Esophagus muscularis mucosa (tissue), 4 donors: ENCODE results near the gene SMCO2. TPM values are rescaled to one million over a fixed set of nuclear protein-coding genes. Genes with fewer than 3 reads are reported as not detected.

Experiments used
- DNase-seq: peaks from one replicate; pipeline ENCODE4 v3.0.0-alpha.2; 2017; ENCODE audit errors: extremely low spot score
- H3K27ac ChIP-seq, 4 donors: fragments of 200-600 bp; sonication (generic); replicated peaks in 1 of 4; 1 replicate in 3 of 4; 2 replicates in 1 of 4; pipeline ENCODE4 v1.5.1; 2016 to 2019; ENCODE audit warnings: mild to moderate bottlenecking in 1 of 4
- H3K27me3 ChIP-seq, 4 donors: fragments of 200-600 bp; sonication (generic); one replicate each; pipeline versions ENCODE4 v1.5.1 to v1.6.0; 2016 to 2019
- H3K36me3 ChIP-seq, 4 donors: fragments of 200-600 bp; sonication (generic); one replicate each; pipeline ENCODE4 v1.5.1; 2016 to 2019
- H3K4me1 ChIP-seq, 4 donors: fragments of 200-600 bp; sonication (generic); one replicate each; pipeline ENCODE4 v1.5.1; 2016 to 2019
- H3K4me3 ChIP-seq, 4 donors: fragments of 200-600 bp; sonication (generic); 1 replicate in 2 of 4; 2 replicates in 2 of 4; pipeline ENCODE4 v1.5.1; 2016 to 2019; ENCODE audit warnings: mild to moderate bottlenecking in 4 of 4, moderate library complexity in 1 of 4
- H3K9me3 ChIP-seq, 4 donors: fragments of 200-600 bp; sonication (generic); 1 replicate in 3 of 4; 2 replicates in 1 of 4; pipeline ENCODE4 v1.5.1; 2016 to 2019
- CTCF ChIP-seq, 3 experiments: fragments of 200-600 bp in 2 of 3; fragments of 450-650 bp in 1 of 3; sonication (generic) in 2 of 3; IDR thresholded peaks; one replicate each; pipeline ENCODE4 v1.5.1; 2017 to 2019; ENCODE audit warnings: antibody characterized with exemption in 3 of 3, mild to moderate bottlenecking in 2 of 3, moderate library complexity in 1 of 3
- EP300 ChIP-seq: sonication (generic); formaldehyde crosslinking; IDR thresholded peaks from one replicate; pipeline ENCODE4 v1.6.1; 2017; ENCODE audit warnings: antibody characterized with exemption
- POLR2A ChIP-seq: fragments of 450-650 bp; IDR thresholded peaks from one replicate; pipeline ENCODE4 v1.6.1; 2017; ENCODE audit warnings: antibody characterized with exemption, moderate library complexity, mild to moderate bottlenecking, low read depth
- POLR2AphosphoS5 ChIP-seq, 2 donors: sonication (generic); formaldehyde crosslinking; IDR thresholded peaks; one replicate each; pipeline ENCODE4 v1.6.1; 2017; ENCODE audit warnings: antibody characterized with exemption in 2 of 2
- WGBS: methylation state at CpG from one replicate; pipeline ENCODE4 v1.1.5; 2018; 5-methylcytosine and 5-hydroxymethylcytosine counted together
- intact Hi-C: fragments of 100-400 bp; cut with DNase I; formaldehyde crosslinking; loops from one replicate; pipeline ENCODE4 v1.15.1; 2023
- total RNA-seq, 4 donors: library from RNA; depleted of rRNA; stranded (reverse); fragments of >200 nt; gene quantifications; one replicate each; pipeline versions ENCODE4 v1.1.0 to v1.2.1, GENCODE V29; 2016

Gene SMCO2
- total RNA-seq, 4 donors from 2014 or later: not detected

DNA sequence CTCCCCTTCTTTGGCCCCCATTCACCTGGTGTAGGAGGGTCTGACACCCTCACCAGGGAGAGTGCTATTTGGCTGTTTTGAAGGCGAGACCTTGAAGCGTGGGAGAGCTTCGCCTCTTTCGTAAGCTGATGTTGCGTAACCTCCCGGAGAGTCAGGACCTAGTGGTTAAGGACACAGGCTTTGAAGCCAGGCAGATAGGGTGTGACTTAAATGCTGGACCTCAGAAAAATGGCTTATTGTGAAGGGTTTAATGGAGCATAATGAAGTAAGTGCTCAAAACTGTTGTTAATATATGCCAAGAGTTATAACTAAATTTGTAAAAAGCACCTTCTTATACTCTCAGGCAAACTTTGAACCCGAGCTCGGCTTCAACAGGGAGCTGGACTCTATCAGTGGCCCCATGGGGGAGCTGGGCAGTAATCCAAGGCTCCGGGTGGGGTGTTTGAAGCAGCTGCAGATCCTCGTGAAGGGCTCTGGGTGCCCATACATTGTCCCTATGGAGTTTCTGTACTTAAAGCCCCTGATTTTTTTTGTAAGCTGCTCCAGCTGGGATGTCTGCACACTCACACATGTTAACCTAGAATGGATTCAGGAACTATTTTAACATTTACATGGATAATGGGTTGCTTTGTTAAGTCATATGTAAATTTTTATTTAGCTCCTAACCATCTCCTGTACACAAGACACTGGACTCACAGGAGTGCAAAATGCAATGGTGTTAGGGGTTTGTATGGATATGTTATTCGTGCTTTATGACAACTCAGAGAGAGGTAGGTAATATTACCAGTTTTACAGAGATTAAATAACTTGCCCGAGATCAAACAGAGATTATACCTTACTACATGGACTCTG is 103.5 kb downstream of the SMCO2 start:
- Histone ChIP-seq H3K27me3 (no peaks in the 10 kb centered on the region), H3K9me3 (no peaks in the 10 kb centered on the region), H3K4me3 (peak overlapping the region in 2 of 4 donors; percentile 19 to 29), H3K27ac (peak overlapping the region; percentile 62 to 77 (median 70)), H3K4me1 (peaks cover 77 to 97% (median 83%) of the 10 kb centered on the region in 4 donors), H3K36me3 (no peaks in the 10 kb centered on the region)
- 21% methylated on average over 12 of the region's 12 CpGs for WGBS
- DNase-seq: peak; percentile 95
- TF ChIP-seq POLR2AphosphoS5 (IDR thresholded peaks at IDR 0.05): peak; percentile 30 to 70
- TF ChIP-seq EP300: no peak
- peak; percentile 15 for TF ChIP-seq POLR2A
- intact Hi-C loops: no loop called here

GRCh38 chr12:27550653-27550975 is 104.1 kb downstream of the SMCO2 start:
- H3K27me3 ChIP-seq: no peaks in the 10 kb centered on the region
- H3K36me3 ChIP-seq: no peaks in the 10 kb centered on the region
- H3K4me1 ChIP-seq: peaks cover 77 to 97% (median 84%) of the 10 kb centered on the region in 4 donors
- H3K4me3 ChIP-seq: no peak overlapping the region
- no peak for DNase-seq
- no peak for TF ChIP-seq POLR2AphosphoS5 (IDR thresholded peaks at IDR 0.05)
- no peak for TF ChIP-seq EP300
- no peak for TF ChIP-seq POLR2A
- TF ChIP-seq CTCF (IDR thresholded peaks at IDR 0.05): no peak
- 83% methylated on average over 4 of the region's 4 CpGs for WGBS
- peak overlapping the region in 2 of 4 donors; percentile 62 to 77 for H3K27ac ChIP-seq
- intact Hi-C loops: no loop called here
- no peaks in the 10 kb centered on the region for H3K9me3 ChIP-seq

DNA sequence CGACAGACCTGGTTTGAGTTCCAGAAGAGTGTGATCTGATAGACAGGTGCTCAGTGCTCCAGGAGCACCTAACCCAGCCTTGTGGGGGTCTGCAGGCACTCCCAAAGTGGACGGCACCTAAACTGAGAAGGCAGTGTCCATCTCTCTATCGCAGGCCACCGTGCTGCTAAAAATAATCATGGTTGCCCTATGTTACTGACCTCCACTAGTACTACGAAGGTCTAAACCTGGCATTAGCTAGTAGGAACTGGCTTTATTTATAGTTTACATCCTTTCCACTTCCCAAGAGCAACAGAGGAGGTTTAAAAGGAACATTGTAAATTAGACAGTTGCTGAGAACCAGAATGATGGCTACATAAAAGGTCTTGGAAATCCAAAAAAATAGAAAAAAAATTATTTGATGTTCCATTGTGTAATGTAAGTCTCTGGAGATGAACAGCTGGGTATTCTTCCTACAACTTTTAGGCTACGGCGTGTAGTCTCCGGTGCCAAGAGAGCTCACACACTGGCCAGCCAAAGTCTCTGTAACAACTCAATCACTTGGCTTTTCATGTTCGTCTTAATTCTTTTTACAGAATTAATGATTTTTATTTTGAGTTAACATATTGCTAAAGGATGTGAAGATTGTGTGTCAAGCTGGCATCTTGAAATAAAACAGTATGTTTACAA is 104.8 kb downstream of the SMCO2 start:
- Histone ChIP-seq H3K9me3 (no peaks in the 10 kb centered on the region), H3K36me3 (no peaks in the 10 kb centered on the region), H3K4me3 (no peak overlapping the region), H3K4me1 (peaks cover 80 to 97% (median 87%) of the 10 kb centered on the region in 4 donors), H3K27ac (peak overlapping the region; percentile 21 to 77 (median 54)), H3K27me3 (no peaks in the 10 kb centered on the region)
- DNase-seq: no peak
- intact Hi-C loops: no loop called here
- TF ChIP-seq POLR2A: no peak
- TF ChIP-seq CTCF (IDR thresholded peaks at IDR 0.05): no peak
- TF ChIP-seq POLR2AphosphoS5 (IDR thresholded peaks at IDR 0.05): no peak
- TF ChIP-seq EP300: no peak
- 42% methylated on average over 8 of the region's 9 CpGs for WGBS

Other genes starting within 250 kb of the SMCO2 start
- 100 to 1,000 TPM in 1 of 4 donors, 10 to 100 TPM in 3; 64.6 to 102 (median 82.4) TPM for gene STK38L, start 202.4 kb upstream of the SMCO2 start, total RNA-seq
- 1 to 10 TPM; 3.6 to 7.3 (median 5.0) TPM for gene BMAL2, start 113.9 kb upstream of the SMCO2 start, total RNA-seq
- 10 to 100 TPM; 53.2 to 79.0 (median 66.5) TPM for gene PPFIBP1, start 77.5 kb downstream of the SMCO2 start, total RNA-seq
- gene REP15, start 249.7 kb downstream of the SMCO2 start, total RNA-seq: 1 to 10 TPM; 1.2 to 2.5 (median 1.3) TPM